PC-9 (cell line): Measurements from ENCODE around the gene NTM. TPM values are rescaled to one million over a fixed set of nuclear protein-coding genes. Genes with fewer than 3 reads are reported as not detected.

Experiments
- BruUV-seq: library from RNA; stranded (reverse); fragments of 400-500 nt; replicated peaks from 2 replicates; lab custom pipeline; 2021; lab: Mats Ljungman, UMichigan
- CTCF ChIA-PET: fragments of 300-600 bp; sonication (Branson Sonifier 250); formaldehyde crosslinking; loops from one replicate; lab custom pipeline; 2022; ENCODE audit warnings: antibody characterized with exemption; lab: Charles Lee
- POLR2A ChIA-PET: fragments of 300-600 bp; sonication (Branson Sonifier 250); formaldehyde crosslinking; loops from one replicate; lab custom pipeline; 2022; ENCODE audit warnings: antibody characterized with exemption; ENCODE audit not compliant: unreplicated experiment; lab: Charles Lee
- DNase-seq, 2 experiments: peaks; one replicate each; pipeline versions ENCODE4 v3.0.0 to v3.0.0-alpha.2; 2015 to 2022; ENCODE audit warnings: mixed read lengths in 1 of 2
- H2AFZ ChIP-seq: fragments of 200-600 bp; sonication (generic); 2 replicates; pipeline ENCODE4 v1.8.1; 2017; ENCODE audit warnings: antibody characterized with exemption
- H3F3A ChIP-seq: fragments of 200-600 bp; sonication (generic); 2 replicates; pipeline ENCODE4 v1.8.1; 2017; ENCODE audit warnings: antibody characterized with exemption, mild to moderate bottlenecking, low read depth; ENCODE audit not compliant: insufficient read depth
- H3K27ac ChIP-seq: fragments of 200-600 bp; sonication (generic); 2 replicates; pipeline ENCODE4 v1.6.1; 2016; ENCODE audit warnings: mixed run types
- H3K27me3 ChIP-seq: fragments of 200-600 bp; sonication (generic); 2 replicates; pipeline ENCODE4 v1.6.1; 2016; ENCODE audit warnings: low read depth, mixed run types; ENCODE audit not compliant: insufficient read depth
- H3K36me3 ChIP-seq: fragments of 200-600 bp; sonication (generic); 2 replicates; pipeline ENCODE4 v1.6.1; 2016; ENCODE audit warnings: low read depth, mixed run types
- H3K4me1 ChIP-seq: fragments of 200-600 bp; sonication (generic); replicated peaks from 2 replicates; pipeline ENCODE4 v1.6.1; 2016; ENCODE audit warnings: mixed run types; ENCODE audit not compliant: insufficient read depth
- H3K4me2 ChIP-seq: fragments of 200-600 bp; sonication (generic); 2 replicates; pipeline ENCODE4 v1.6.1; 2017; ENCODE audit warnings: mixed run types
- H3K4me3 ChIP-seq: fragments of 200-600 bp; sonication (generic); 2 replicates; pipeline ENCODE4 v1.6.1; 2016; ENCODE audit warnings: mixed run types
- H3K79me2 ChIP-seq: fragments of 200-600 bp; sonication (generic); 2 replicates; pipeline ENCODE4 v1.6.1; 2017; ENCODE audit warnings: low read depth, mixed run types
- H3K9me2 ChIP-seq: fragments of 200-600 bp; sonication (generic); 2 replicates; pipeline ENCODE4 v1.8.1; 2017; ENCODE audit warnings: mild to moderate bottlenecking; ENCODE audit not compliant: insufficient read depth
- H3K9me3 ChIP-seq: fragments of 200-600 bp; sonication (generic); 2 replicates; pipeline ENCODE4 v1.8.1; 2016; ENCODE audit warnings: low read depth; ENCODE audit not compliant: insufficient read depth
- H4K20me1 ChIP-seq: fragments of 200-600 bp; sonication (generic); 2 replicates; pipeline ENCODE4 v1.8.1; 2017; ENCODE audit not compliant: insufficient read depth
- CTCF ChIP-seq: fragments of 200-600 bp; sonication (generic); conservative IDR thresholded peaks from 2 replicates; pipeline ENCODE4 v1.6.1; 2017; ENCODE audit warnings: mixed run types, antibody characterized with exemption, mild to moderate bottlenecking, moderate library complexity
- EZH2 ChIP-seq: fragments of 200-600 bp; sonication (generic); IDR thresholded peaks from 2 replicates; pipeline ENCODE4 v1.8.0; 2017; ENCODE audit warnings: antibody characterized with exemption, low read depth
- intact Hi-C: fragments of 100-400 bp; cut with micrococcal nuclease; formaldehyde crosslinking; loops from one replicate; pipeline ENCODE4 v1.10.0; 2022; ENCODE audit not compliant: unreplicated experiment
- total RNA-seq: library from RNA; stranded (reverse); gene quantifications from 2 replicates; pipeline ENCODE4 v1.2.3, GENCODE V29; 2021

The NTM gene
- total RNA-seq, 1 experiment from 2014 or later = not detected

GRCh38 chr11:131889146-131889577 lies 518.7 kb downstream of the NTM start:
- Histone ChIP-seq H3K27me3 (peaks cover 25% of the 10 kb centered on the region), H2AFZ (no peak overlapping the region), H3K4me3 (no peak overlapping the region), H3K9me3 (no peaks in the 10 kb centered on the region), H4K20me1 (no peaks in the 10 kb centered on the region), H3K79me2 (no peaks in the 10 kb centered on the region), H3K4me1 (no peaks in the 10 kb centered on the region), H3F3A (no peaks in the 10 kb centered on the region), H3K9me2 (no peaks in the 10 kb centered on the region), H3K27ac (no peak overlapping the region), H3K36me3 (no peaks in the 10 kb centered on the region), H3K4me2 (no peak overlapping the region)
- no peak for DNase-seq
- intact Hi-C loops = no loop called here
- BruUV-seq = no TSS peak
- TF ChIP-seq EZH2 = no peak
- TF ChIP-seq CTCF = no peak
- CTCF ChIA-PET = interaction anchor here (0.7 kb wide), 1 partner anchor 173 kb away, joined by 3 read pairs; no protein-coding TSS in a partner anchor
- POLR2A ChIA-PET = no interaction called here

GRCh38 chr11:131889760-131890581 lies 519.6 kb downstream of the NTM start:
- Histone ChIP-seq H3K27ac (no peak overlapping the region), H3K36me3 (no peaks in the 10 kb centered on the region), H2AFZ (no peak overlapping the region), H3K4me1 (no peaks in the 10 kb centered on the region), H3K79me2 (no peaks in the 10 kb centered on the region), H3K9me2 (no peaks in the 10 kb centered on the region), H3K4me2 (no peak overlapping the region), H3K9me3 (no peaks in the 10 kb centered on the region), H3K4me3 (no peak overlapping the region), H3F3A (no peaks in the 10 kb centered on the region), H4K20me1 (no peaks in the 10 kb centered on the region), H3K27me3 (peaks cover 22% of the 10 kb centered on the region; the same call in 1 of the 2 replicates)
- TF ChIP-seq EZH2 = no peak
- no peak for TF ChIP-seq CTCF
- no TSS peak for BruUV-seq
- ChIA-PET CTCF (no interaction called here), POLR2A (no interaction called here)
- DNase-seq = no peak
- intact Hi-C loops = no loop called here

GRCh38 chr11:131893103-131893890 lies 522.9 kb downstream of the NTM start:
- no peaks in the 10 kb centered on the region for H3K79me2 ChIP-seq
- peaks cover 25% of the 10 kb centered on the region; the same call in 1 of the 2 replicates for H3K27me3 ChIP-seq
- no peaks in the 10 kb centered on the region for H3K9me3 ChIP-seq
- TF ChIP-seq CTCF = no peak
- no peak overlapping the region for H2AFZ ChIP-seq
- H3K4me1 ChIP-seq = no peaks in the 10 kb centered on the region
- H3K9me2 ChIP-seq = no peaks in the 10 kb centered on the region
- ChIA-PET POLR2A (no interaction called here), CTCF (no interaction called here)
- no peaks in the 10 kb centered on the region for H3F3A ChIP-seq
- H3K4me2 ChIP-seq = no peak overlapping the region
- intact Hi-C loops = no loop called here
- no peaks in the 10 kb centered on the region for H4K20me1 ChIP-seq
- H3K4me3 ChIP-seq = no peak overlapping the region
- no TSS peak for BruUV-seq
- no peaks in the 10 kb centered on the region for H3K36me3 ChIP-seq
- H3K27ac ChIP-seq = no peak overlapping the region
- DNase-seq = no peak
